Activated CD8-positive, alpha-beta memory T cell treated with anti-CD3 and anti-CD28 coated beads for 48 hours (primary cell): Measurements from ENCODE around the gene PIK3CB.
"Not testable (repeated sequence)": the region's sequence is repeated elsewhere in the genome, so short reads cannot be mapped to it uniquely, and the experiment has no call there.

ENCODE experiments used
- DNase-seq, 3 experiments: peaks; one replicate each; pipeline ENCODE4 v3.0.0-alpha.2; 2020; ENCODE audit warnings: low read depth in 2 of 3, low spot score in 2 of 3

Gene PIK3CB

GRCh38 chr3:138809500-138810256 lies 25.1 kb downstream of the PIK3CB start:
- no peak for DNase-seq

- no peak for DNase-seq
These were observed 28.2 kb downstream of the PIK3CB start for GRCh38 chr3:138806376-138807080.

- DNase-seq: no peak
These were observed 31.6 kb downstream of the PIK3CB start for GRCh38 chr3:138803006-138803653.

- not testable (repeated sequence) for DNase-seq
These were observed 32.5 kb downstream of the PIK3CB start for GRCh38 chr3:138802223-138802622.

GRCh38 chr3:138801792-138802191 lies 32.9 kb downstream of the PIK3CB start:
- no peak for DNase-seq

GRCh38 chr3:138800248-138800647 lies 34.5 kb downstream of the PIK3CB start:
- no peak for DNase-seq

GRCh38 chr3:138799822-138800221 lies 34.9 kb downstream of the PIK3CB start:
- DNase-seq: no peak

GRCh38 chr3:138797508-138798038 lies 37.2 kb downstream of the PIK3CB start:
- DNase-seq: no peak

GRCh38 chr3:138796761-138797160 lies 38.0 kb downstream of the PIK3CB start:
- DNase-seq: no peak

GRCh38 chr3:138786788-138787271 lies 47.9 kb downstream of the PIK3CB start:
- no peak for DNase-seq

GRCh38 chr3:138785951-138786350 lies 48.8 kb downstream of the PIK3CB start:
- no peak for DNase-seq

- not testable (repeated sequence) for DNase-seq
These were observed 49.3 kb downstream of the PIK3CB start for GRCh38 chr3:138785362-138785857.

GRCh38 chr3:138782755-138783154 lies 52.0 kb downstream of the PIK3CB start:
- no peak for DNase-seq

GRCh38 chr3:138781012-138781470 lies 53.7 kb downstream of the PIK3CB start:
- DNase-seq: no peak

GRCh38 chr3:138778643-138779042 lies 56.1 kb downstream of the PIK3CB start:
- no peak for DNase-seq

- DNase-seq: no peak
These were observed 57.8 kb downstream of the PIK3CB start for GRCh38 chr3:138776961-138777360.

- no peak for DNase-seq
These were observed 59.5 kb downstream of the PIK3CB start for GRCh38 chr3:138775254-138775595.

- DNase-seq: no peak
These were observed 60.0 kb downstream of the PIK3CB start for GRCh38 chr3:138774529-138775253.

GRCh38 chr3:138771585-138771984 lies 63.1 kb downstream of the PIK3CB start:
- no peak for DNase-seq

- DNase-seq: no peak
These were observed 65.1 kb downstream of the PIK3CB start for GRCh38 chr3:138769616-138770015.

GRCh38 chr3:138768946-138769345 lies 65.8 kb downstream of the PIK3CB start:
- DNase-seq: no peak
